Measurements from ENCODE around the gene FGF14.

FGF14 gene

GRCh38 chr13:101828119-101828518 is 573.7 kb downstream of the FGF14 start:
- H3K4me3 ChIP-seq (ENCODE audit: low read depth, low read length), result no peak overlapping the region

- H3K4me3 ChIP-seq (ENCODE audit: low read depth, low read length), result no peak overlapping the region
Measured at GRCh38 chr13:101817898-101818297, 584.0 kb downstream of the FGF14 start.

DNA sequence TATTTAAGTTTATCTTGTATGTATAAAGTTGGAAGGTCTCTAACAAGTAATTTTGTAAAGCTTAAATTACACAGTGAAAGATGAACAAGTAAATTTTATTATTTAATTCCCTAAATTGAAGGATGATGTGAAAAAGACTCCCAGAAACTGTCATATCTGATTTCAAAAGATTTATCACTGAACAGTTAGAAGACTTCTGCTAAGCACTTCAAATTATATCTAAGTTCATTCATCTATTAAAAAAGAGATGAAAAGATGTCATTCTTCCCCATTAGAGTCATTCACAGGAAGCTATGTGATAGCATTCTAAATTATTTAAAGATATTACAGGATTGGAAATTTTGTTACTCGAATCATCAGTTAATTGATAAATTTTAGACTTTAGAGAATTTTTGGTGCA is 590.0 kb downstream of the FGF14 start:
- no peak overlapping the region for H3K4me3 ChIP-seq (ENCODE audit: low read depth, low read length)

DNA sequence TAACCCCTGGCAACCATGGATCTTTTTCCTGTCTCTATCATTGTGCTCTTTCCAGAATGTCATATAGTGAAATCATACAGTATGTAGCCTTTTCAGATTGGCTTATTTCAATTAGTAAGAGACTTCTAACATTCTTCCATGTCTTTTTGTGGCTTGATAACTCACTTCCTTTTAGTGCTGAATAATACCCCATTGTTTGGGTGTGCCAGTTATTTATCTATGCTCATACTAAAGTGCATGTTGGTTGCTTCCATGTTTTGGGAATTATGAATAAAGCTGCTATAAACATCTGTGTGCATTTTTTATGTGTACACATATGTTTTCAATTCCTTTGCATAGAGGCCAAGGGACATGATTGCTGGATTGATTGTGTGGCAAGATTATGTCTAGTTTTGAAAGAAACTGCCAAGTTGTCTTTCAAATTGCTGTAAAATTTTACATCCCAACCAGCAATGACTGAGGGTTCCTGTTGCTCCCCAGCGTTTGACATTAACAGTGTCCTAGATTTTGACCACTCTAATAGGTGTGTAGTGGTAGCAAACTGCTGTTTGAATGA is 590.5 kb downstream of the FGF14 start:
- H3K4me3 ChIP-seq (ENCODE audit: low read depth, low read length), result no peak overlapping the region

DNA sequence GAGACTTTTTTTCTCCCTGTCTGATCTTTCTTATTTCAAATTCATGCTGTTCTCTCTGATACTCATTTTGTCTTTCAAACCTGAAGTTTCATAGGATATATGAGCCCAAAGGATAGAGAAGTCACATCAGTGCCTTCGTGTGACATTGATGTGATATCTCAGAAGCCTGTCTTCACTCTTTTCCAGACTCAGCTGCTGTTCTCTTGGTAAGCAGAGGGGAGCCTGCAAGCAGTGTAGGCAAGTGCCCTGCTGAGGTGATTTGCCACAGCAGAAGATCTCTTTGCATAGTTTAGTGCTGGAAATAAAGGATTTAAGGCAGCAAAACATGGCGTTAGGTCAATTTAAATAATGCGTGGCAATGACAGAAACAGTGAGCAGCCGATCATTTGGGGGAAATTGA is 602.7 kb downstream of the FGF14 start:
- H3K4me3 ChIP-seq (ENCODE audit: low read depth, low read length), result no peak overlapping the region

- H3K4me3 ChIP-seq (ENCODE audit: low read depth, low read length), result no peak overlapping the region
Measured at GRCh38 chr13:101798437-101798836, 603.4 kb downstream of the FGF14 start.

- H3K4me3 ChIP-seq (ENCODE audit: low read depth, low read length), result no peak overlapping the region
Measured at GRCh38 chr13:101795460-101795859, 606.4 kb downstream of the FGF14 start.

GRCh38 chr13:101795025-101795424 is 606.8 kb downstream of the FGF14 start:
- H3K4me3 ChIP-seq (ENCODE audit: low read depth, low read length), result no peak overlapping the region

- no peak overlapping the region for H3K4me3 ChIP-seq (ENCODE audit: low read depth, low read length)
Measured at GRCh38 chr13:101792189-101792588, 609.7 kb downstream of the FGF14 start.

DNA sequence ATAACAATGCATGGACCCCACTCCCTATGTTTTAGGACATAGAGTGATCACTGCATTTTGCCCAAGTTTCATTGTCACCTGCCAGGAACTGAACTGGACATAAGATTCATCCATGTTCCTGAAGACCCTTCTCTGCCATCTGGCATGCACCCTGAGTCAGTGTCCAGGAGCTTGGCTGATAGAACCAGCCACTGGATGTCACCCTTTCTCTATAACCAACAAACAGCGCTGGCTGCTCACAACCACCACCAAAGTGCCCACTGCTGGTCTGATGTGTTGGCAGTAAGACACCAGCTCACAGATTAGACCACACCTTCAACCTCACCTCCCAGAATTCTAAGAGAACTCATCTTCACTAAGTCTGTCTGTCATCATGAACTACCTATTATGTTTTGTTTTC is 616.0 kb downstream of the FGF14 start:
- no peak overlapping the region for H3K4me3 ChIP-seq (ENCODE audit: low read depth, low read length)

DNA sequence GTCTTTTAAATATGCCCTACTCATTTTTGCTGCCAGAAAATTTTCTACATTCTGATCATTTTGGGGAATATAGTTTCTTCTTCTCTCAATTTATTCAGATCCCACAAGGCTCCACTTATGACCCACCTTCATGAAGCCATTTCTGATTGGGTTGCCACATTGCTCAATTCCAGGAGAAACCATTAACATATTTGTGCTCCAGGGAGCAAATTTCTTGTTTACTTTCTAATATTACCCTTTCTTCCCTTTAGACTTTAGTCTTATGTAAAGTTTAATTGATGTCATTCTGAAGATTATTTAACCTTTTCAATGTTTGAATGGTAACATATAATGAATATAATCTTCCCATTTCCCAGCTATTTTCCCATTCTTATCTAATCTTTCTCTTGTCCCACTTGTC is 617.5 kb downstream of the FGF14 start:
- no peak overlapping the region for H3K4me3 ChIP-seq (ENCODE audit: low read depth, low read length)

DNA sequence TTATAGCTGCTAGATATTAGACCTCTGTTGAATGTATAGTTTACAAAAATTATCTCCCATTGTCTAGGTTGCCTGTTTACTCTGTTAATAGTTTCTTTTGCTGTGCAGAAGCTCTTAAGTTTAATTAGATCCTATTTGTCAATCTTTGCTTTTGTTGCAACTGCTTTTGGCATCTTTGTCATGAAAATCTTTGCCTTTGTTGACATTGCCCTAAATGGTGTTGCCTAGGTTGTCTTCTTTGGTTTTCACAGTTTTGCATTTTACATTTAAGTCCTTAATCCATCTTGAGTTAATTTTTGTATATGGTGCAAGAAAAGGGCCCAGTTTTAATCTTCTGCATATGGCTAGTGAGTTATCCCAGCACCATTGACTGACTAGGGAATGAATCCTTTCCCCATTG is 618.3 kb downstream of the FGF14 start:
- no peak overlapping the region for H3K4me3 ChIP-seq (ENCODE audit: low read depth, low read length)

GRCh38 chr13:101780211-101780610 is 621.6 kb downstream of the FGF14 start:
- no peak overlapping the region for H3K4me3 ChIP-seq (ENCODE audit: low read depth, low read length)

DNA sequence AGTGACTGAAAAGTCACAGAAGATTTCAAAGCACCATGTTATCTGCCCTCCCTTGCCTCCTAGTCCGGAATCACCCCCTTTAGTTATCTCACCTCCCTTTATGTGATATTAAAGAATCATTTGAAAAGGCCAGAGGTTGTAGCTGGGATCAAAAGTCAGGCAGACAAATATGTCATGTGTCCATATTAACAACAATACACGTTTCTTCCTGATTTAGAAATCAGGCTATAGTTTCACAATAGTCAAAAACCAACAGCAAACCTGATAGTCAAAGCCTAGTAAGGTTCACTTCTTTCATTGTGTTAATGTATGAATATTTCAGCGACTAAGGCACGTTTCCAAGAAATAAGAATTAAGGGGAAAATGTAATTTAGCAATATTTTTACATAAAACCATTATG is 622.7 kb downstream of the FGF14 start:
- no peak overlapping the region for H3K4me3 ChIP-seq (ENCODE audit: low read depth, low read length)

DNA sequence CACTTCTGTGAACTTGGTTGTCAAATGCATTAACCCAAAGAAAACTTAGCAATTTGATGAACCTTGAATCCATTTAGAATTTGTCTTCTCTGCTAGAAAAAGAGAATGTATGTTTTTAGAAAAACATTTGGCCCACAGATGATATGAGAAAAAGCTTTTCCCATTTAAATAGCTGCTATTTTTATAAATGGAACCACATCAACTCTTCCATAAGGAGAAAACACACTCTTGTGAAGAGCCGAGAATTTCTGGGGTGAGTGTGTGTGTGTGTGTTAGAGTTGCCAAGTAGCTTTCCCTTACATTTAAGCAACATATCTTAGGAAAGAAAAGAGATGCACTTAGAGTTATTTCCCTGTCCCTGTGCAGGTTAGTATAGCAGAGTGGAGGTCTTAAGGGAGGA is 626.6 kb downstream of the FGF14 start:
- H3K4me3 ChIP-seq (ENCODE audit: low read depth, low read length), result no peak overlapping the region

- H3K4me3 ChIP-seq (ENCODE audit: low read depth, low read length), result no peak overlapping the region
Measured at GRCh38 chr13:101774393-101774792, 627.5 kb downstream of the FGF14 start.

DNA sequence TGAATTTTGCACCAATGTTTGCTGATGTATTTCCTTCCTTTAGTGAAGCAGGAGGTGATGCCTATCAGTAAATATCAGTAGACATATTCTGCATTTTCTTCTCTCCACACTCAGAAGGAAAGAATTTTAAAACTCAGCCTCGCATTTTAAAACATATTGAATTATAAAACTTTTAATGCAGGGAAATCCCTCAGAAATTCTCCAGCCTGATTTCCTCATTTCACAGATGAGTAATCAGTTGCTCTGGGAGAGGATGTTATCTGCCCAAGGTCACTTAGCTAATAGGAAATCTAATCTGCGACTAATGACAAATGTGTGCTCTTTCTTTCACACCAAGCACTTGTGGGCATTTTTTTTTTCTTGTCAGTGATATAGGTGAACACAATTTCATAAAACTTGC is 628.8 kb downstream of the FGF14 start:
- H3K4me3 ChIP-seq (ENCODE audit: low read depth, low read length), result no peak overlapping the region

GRCh38 chr13:101767131-101767530 is 634.7 kb downstream of the FGF14 start:
- no peak overlapping the region for H3K4me3 ChIP-seq (ENCODE audit: low read depth, low read length)

- H3K4me3 ChIP-seq (ENCODE audit: low read depth, low read length), result no peak overlapping the region
Measured at GRCh38 chr13:101763191-101763590, 638.7 kb downstream of the FGF14 start.

DNA sequence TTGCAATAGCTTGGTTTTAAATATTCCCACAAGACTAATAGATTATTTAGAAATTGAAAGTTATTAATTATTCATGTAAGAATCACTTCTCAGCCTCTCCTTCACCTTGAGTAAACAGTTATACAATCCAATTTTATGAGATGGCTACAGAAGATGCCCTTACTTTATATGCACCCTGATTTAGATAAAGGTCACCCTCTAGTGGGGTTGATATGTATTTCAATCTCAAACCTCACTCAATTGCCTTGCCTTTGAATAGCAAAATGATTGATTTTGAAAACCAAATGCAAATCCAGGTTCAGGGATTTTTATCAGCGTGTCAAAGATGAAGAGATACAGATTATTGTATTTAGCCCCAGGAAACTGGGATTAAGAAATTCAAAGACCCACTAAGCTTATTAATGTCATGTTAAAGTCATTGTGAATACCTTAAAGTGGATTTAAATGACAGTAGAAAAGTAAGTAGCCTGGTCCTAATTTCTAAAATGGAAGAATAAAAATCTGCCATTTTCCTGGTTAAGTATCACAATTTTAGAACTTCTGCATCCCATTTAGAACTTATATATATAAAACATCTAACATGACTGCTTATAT is 644.3 kb downstream of the FGF14 start:
- H3K4me3 ChIP-seq (ENCODE audit: low read depth, low read length), result no peak overlapping the region

DNA sequence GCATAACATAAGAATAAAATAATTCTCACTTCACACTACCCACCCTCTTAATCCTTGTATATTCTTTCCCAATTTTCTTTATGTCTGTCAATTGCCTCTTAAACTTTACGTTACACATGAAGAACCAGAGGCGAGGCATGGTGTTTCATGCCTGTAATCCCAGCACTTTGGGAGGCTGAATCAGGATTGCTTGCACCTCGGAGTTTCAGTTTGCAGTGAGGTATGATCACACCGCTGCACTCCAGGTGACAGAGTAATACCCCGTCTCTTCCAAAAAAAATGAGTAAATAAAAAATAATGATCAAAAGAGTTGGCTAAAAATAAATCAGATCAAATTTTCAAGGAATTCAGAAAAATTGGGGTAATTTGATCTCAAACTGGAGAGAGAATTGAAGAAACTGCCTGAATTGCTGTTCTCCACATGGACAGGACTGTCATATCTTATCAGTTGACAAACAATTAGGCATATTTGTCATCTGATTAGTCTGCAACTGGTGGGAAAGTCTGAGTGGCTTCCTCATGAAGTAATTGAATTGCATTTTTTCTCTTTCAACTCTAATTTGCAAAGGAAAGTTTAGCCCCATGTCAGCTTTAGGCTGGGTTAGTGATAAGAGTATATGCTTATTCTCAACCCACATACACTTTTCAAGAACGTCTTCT is 646.5 kb downstream of the FGF14 start:
- no peak overlapping the region for H3K4me3 ChIP-seq (ENCODE audit: low read depth, low read length)

DNA sequence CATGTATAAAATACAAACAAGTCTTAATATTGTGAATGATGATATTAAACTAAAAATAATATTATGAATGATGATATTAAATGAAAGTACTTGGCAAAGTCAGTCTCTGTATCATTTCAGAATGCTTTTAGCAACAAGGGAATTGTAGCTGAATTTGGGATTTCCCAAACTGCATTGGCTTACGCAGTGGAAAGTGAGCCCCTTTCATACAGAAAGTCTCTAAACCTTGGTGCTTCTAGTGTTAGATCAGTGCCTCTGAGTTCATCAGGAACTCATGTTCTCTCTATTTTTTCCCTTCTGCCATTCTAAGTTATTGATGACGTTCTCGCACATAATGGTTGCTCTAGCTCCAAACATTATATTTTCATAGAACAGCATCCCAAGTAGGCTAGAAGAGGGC is 649.4 kb downstream of the FGF14 start:
- no peak overlapping the region for H3K4me3 ChIP-seq (ENCODE audit: low read depth, low read length)

DNA sequence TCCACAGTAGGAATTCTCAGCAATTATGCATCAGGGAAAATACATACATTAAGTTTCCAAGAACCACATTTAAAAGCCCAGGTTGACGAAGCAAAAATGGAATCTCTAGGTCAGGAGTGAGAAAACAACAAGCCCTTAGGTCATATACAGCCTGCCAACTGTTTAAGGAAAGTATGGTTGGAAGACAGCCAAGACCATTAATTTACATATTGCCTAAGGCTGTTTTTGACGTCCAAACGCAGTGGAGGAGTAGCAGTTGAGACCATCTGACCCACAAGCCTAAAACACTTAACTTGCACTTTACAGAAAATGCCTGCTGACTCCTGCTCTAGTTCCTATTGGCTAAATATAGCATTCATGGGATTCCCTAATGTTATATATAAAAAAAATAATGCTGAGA is 650.4 kb downstream of the FGF14 start:
- no peak overlapping the region for H3K4me3 ChIP-seq (ENCODE audit: low read depth, low read length)
